ENCODE measurements around the gene STIM1.
"Not testable (repeated sequence)": the region's sequence is repeated elsewhere in the genome, so short reads cannot be mapped to it uniquely, and the experiment has no call there.

STIM1 gene

GRCh38 chr11:4105916-4106315 lies 250.5 kb downstream of the STIM1 start:
- H3K36me3 ChIP-seq (ENCODE audit: insufficient read depth, insufficient read length, low read length): peaks cover 75% of the 10 kb centered on the region
- no peak overlapping the region for H3K4me3 ChIP-seq (ENCODE audit: insufficient read length, low read depth)
- H3K9ac ChIP-seq (ENCODE audit: insufficient read length, low read depth): no peak overlapping the region
- H3K4me1 ChIP-seq (ENCODE audit: insufficient read depth, insufficient read length): no peaks in the 10 kb centered on the region
- TF ChIP-seq ZNF274 (IDR thresholded peaks at IDR 0.05; ENCODE audit: low read depth, low read length) (no peak), YY1 (IDR thresholded peaks at IDR 0.05; ENCODE audit: insufficient read depth, insufficient read length) (no peak), SUZ12 (IDR thresholded peaks at IDR 0.05; ENCODE audit: extremely low read depth, insufficient read depth, insufficient read length) (no peak)
- no peaks in the 10 kb centered on the region for H3K27me3 ChIP-seq (ENCODE audit: insufficient read depth, insufficient read length)
- DNase-seq (ENCODE audit: low read depth, low spot score): no peak
- no peaks in the 10 kb centered on the region for H3K9me3 ChIP-seq (ENCODE audit: insufficient read depth, low read length)

- Histone ChIP-seq H3K9ac (ENCODE audit: insufficient read length, low read depth) (no peak overlapping the region), H3K36me3 (ENCODE audit: insufficient read depth, insufficient read length, low read length) (peaks cover 82% of the 10 kb centered on the region), H3K27me3 (ENCODE audit: insufficient read depth, insufficient read length) (no peaks in the 10 kb centered on the region), H3K4me1 (ENCODE audit: insufficient read depth, insufficient read length) (no peaks in the 10 kb centered on the region), H3K4me3 (ENCODE audit: insufficient read length, low read depth) (no peak overlapping the region), H3K9me3 (ENCODE audit: insufficient read depth, low read length) (no peaks in the 10 kb centered on the region)
- TF ChIP-seq ZNF274 (IDR thresholded peaks at IDR 0.05; ENCODE audit: low read depth, low read length) (no peak), YY1 (IDR thresholded peaks at IDR 0.05; ENCODE audit: insufficient read depth, insufficient read length) (no peak), SUZ12 (IDR thresholded peaks at IDR 0.05; ENCODE audit: extremely low read depth, insufficient read depth, insufficient read length) (no peak)
- no peak for DNase-seq (ENCODE audit: low read depth, low spot score)
Measured at GRCh38 chr11:4111834-4112233, 256.4 kb downstream of the STIM1 start.

- Histone ChIP-seq H3K36me3 (ENCODE audit: insufficient read depth, insufficient read length, low read length) (peaks cover 82% of the 10 kb centered on the region), H3K4me1 (ENCODE audit: insufficient read depth, insufficient read length) (no peaks in the 10 kb centered on the region), H3K4me3 (ENCODE audit: insufficient read length, low read depth) (no peak overlapping the region), H3K9me3 (ENCODE audit: insufficient read depth, low read length) (no peaks in the 10 kb centered on the region), H3K27me3 (ENCODE audit: insufficient read depth, insufficient read length) (no peaks in the 10 kb centered on the region), H3K9ac (ENCODE audit: insufficient read length, low read depth) (no peak overlapping the region)
- DNase-seq (ENCODE audit: low read depth, low spot score): no peak
- no peak for TF ChIP-seq ZNF274 (IDR thresholded peaks at IDR 0.05; ENCODE audit: low read depth, low read length)
- no peak for TF ChIP-seq YY1 (IDR thresholded peaks at IDR 0.05; ENCODE audit: insufficient read depth, insufficient read length)
- no peak for TF ChIP-seq SUZ12 (IDR thresholded peaks at IDR 0.05; ENCODE audit: extremely low read depth, insufficient read depth, insufficient read length)
Measured at GRCh38 chr11:4115128-4115527, 259.7 kb downstream of the STIM1 start.

- no peak overlapping the region for H3K4me3 ChIP-seq (ENCODE audit: insufficient read length, low read depth)
- TF ChIP-seq ZNF274 (IDR thresholded peaks at IDR 0.05; ENCODE audit: low read depth, low read length) (no peak), SUZ12 (IDR thresholded peaks at IDR 0.05; ENCODE audit: extremely low read depth, insufficient read depth, insufficient read length) (no peak), YY1 (IDR thresholded peaks at IDR 0.05; ENCODE audit: insufficient read depth, insufficient read length) (no peak)
- peaks cover 83% of the 10 kb centered on the region for H3K36me3 ChIP-seq (ENCODE audit: insufficient read depth, insufficient read length, low read length)
- H3K9me3 ChIP-seq (ENCODE audit: insufficient read depth, low read length): no peaks in the 10 kb centered on the region
- H3K27me3 ChIP-seq (ENCODE audit: insufficient read depth, insufficient read length): no peaks in the 10 kb centered on the region
- no peaks in the 10 kb centered on the region for H3K4me1 ChIP-seq (ENCODE audit: insufficient read depth, insufficient read length)
- DNase-seq (ENCODE audit: low read depth, low spot score): no peak
- H3K9ac ChIP-seq (ENCODE audit: insufficient read length, low read depth): no peak overlapping the region
Measured at GRCh38 chr11:4118107-4118506, 262.6 kb downstream of the STIM1 start.

GRCh38 chr11:4123218-4123617 lies 267.8 kb downstream of the STIM1 start:
- no peaks in the 10 kb centered on the region for H3K27me3 ChIP-seq (ENCODE audit: insufficient read depth, insufficient read length)
- H3K4me3 ChIP-seq (ENCODE audit: insufficient read length, low read depth): no peak overlapping the region
- no peaks in the 10 kb centered on the region for H3K9me3 ChIP-seq (ENCODE audit: insufficient read depth, low read length)
- no peak for TF ChIP-seq SUZ12 (IDR thresholded peaks at IDR 0.05; ENCODE audit: extremely low read depth, insufficient read depth, insufficient read length)
- no peak for TF ChIP-seq ZNF274 (IDR thresholded peaks at IDR 0.05; ENCODE audit: low read depth, low read length)
- TF ChIP-seq YY1 (IDR thresholded peaks at IDR 0.05; ENCODE audit: insufficient read depth, insufficient read length): no peak
- H3K36me3 ChIP-seq (ENCODE audit: insufficient read depth, insufficient read length, low read length): peaks cover 91% of the 10 kb centered on the region
- no peak overlapping the region for H3K9ac ChIP-seq (ENCODE audit: insufficient read length, low read depth)
- DNase-seq (ENCODE audit: low read depth, low spot score): no peak
- H3K4me1 ChIP-seq (ENCODE audit: insufficient read depth, insufficient read length): no peaks in the 10 kb centered on the region

GRCh38 chr11:4125141-4125540 lies 269.7 kb downstream of the STIM1 start:
- no peak for DNase-seq (ENCODE audit: low read depth, low spot score)
- Histone ChIP-seq H3K9me3 (ENCODE audit: insufficient read depth, low read length) (no peaks in the 10 kb centered on the region), H3K4me1 (ENCODE audit: insufficient read depth, insufficient read length) (no peaks in the 10 kb centered on the region), H3K27me3 (ENCODE audit: insufficient read depth, insufficient read length) (no peaks in the 10 kb centered on the region), H3K4me3 (ENCODE audit: insufficient read length, low read depth) (no peak overlapping the region), H3K36me3 (ENCODE audit: insufficient read depth, insufficient read length, low read length) (peaks cover 89% of the 10 kb centered on the region), H3K9ac (ENCODE audit: insufficient read length, low read depth) (no peak overlapping the region)
- TF ChIP-seq ZNF274 (IDR thresholded peaks at IDR 0.05; ENCODE audit: low read depth, low read length) (no peak), YY1 (IDR thresholded peaks at IDR 0.05; ENCODE audit: insufficient read depth, insufficient read length) (no peak), SUZ12 (IDR thresholded peaks at IDR 0.05; ENCODE audit: extremely low read depth, insufficient read depth, insufficient read length) (no peak)

GRCh38 chr11:4127357-4127756 lies 271.9 kb downstream of the STIM1 start:
- no peak overlapping the region for H3K4me3 ChIP-seq (ENCODE audit: insufficient read length, low read depth)
- no peak for TF ChIP-seq SUZ12 (IDR thresholded peaks at IDR 0.05; ENCODE audit: extremely low read depth, insufficient read depth, insufficient read length)
- TF ChIP-seq YY1 (IDR thresholded peaks at IDR 0.05; ENCODE audit: insufficient read depth, insufficient read length): no peak
- no peak for TF ChIP-seq ZNF274 (IDR thresholded peaks at IDR 0.05; ENCODE audit: low read depth, low read length)
- H3K36me3 ChIP-seq (ENCODE audit: insufficient read depth, insufficient read length, low read length): peaks cover 85% of the 10 kb centered on the region
- no peaks in the 10 kb centered on the region for H3K27me3 ChIP-seq (ENCODE audit: insufficient read depth, insufficient read length)
- no peaks in the 10 kb centered on the region for H3K4me1 ChIP-seq (ENCODE audit: insufficient read depth, insufficient read length)
- DNase-seq (ENCODE audit: low read depth, low spot score): no peak
- no peak overlapping the region for H3K9ac ChIP-seq (ENCODE audit: insufficient read length, low read depth)
- no peaks in the 10 kb centered on the region for H3K9me3 ChIP-seq (ENCODE audit: insufficient read depth, low read length)

- DNase-seq (ENCODE audit: low read depth, low spot score); H3K4me1 ChIP-seq (ENCODE audit: insufficient read depth, insufficient read length); H3K9me3 ChIP-seq (ENCODE audit: insufficient read depth, low read length); H3K4me3 ChIP-seq (ENCODE audit: insufficient read length, low read depth); H3K27me3 ChIP-seq (ENCODE audit: insufficient read depth, insufficient read length); H3K9ac ChIP-seq (ENCODE audit: insufficient read length, low read depth): not testable (repeated sequence)
- peaks cover 90% of the 10 kb centered on the region for H3K36me3 ChIP-seq (ENCODE audit: insufficient read depth, insufficient read length, low read length)
Measured at GRCh38 chr11:4130219-4130618, 274.8 kb downstream of the STIM1 start.
